ENCODE results near the gene TXNDC2.

The TXNDC2 gene

GRCh38 chr18:9848170-9848879 is 37.4 kb upstream of the TXNDC2 start:
- H3K27me3 ChIP-seq (ENCODE audit: insufficient read depth, low read depth), result no peaks in the 10 kb centered on the region
- no peaks in the 10 kb centered on the region for H3K36me3 ChIP-seq (ENCODE audit: insufficient read depth)
- no peak overlapping the region for H3K4me2 ChIP-seq
- H2AFZ ChIP-seq (ENCODE audit: low read depth), result no peak overlapping the region
- H3K27ac ChIP-seq, result no peak overlapping the region
- TF ChIP-seq, protein P1, sequence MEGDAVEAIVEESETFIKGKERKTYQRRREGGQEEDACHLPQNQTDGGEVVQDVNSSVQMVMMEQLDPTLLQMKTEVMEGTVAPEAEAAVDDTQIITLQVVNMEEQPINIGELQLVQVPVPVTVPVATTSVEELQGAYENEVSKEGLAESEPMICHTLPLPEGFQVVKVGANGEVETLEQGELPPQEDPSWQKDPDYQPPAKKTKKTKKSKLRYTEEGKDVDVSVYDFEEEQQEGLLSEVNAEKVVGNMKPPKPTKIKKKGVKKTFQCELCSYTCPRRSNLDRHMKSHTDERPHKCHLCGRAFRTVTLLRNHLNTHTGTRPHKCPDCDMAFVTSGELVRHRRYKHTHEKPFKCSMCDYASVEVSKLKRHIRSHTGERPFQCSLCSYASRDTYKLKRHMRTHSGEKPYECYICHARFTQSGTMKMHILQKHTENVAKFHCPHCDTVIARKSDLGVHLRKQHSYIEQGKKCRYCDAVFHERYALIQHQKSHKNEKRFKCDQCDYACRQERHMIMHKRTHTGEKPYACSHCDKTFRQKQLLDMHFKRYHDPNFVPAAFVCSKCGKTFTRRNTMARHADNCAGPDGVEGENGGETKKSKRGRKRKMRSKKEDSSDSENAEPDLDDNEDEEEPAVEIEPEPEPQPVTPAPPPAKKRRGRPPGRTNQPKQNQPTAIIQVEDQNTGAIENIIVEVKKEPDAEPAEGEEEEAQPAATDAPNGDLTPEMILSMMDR (conservative IDR thresholded peaks at IDR 0.05; ENCODE audit: low read depth, low read length), result no peak
- no peaks in the 10 kb centered on the region for H4K20me1 ChIP-seq (ENCODE audit: insufficient read depth)
- H3K4me3 ChIP-seq (IDR thresholded peaks at IDR 0.05; ENCODE audit: insufficient read depth, low read depth, low read length), result no peak overlapping the region
- no peaks in the 10 kb centered on the region for H3K79me2 ChIP-seq (ENCODE audit: insufficient read depth, low read depth)
- H3K4me1 ChIP-seq (ENCODE audit: low read depth, poor library complexity, severe bottlenecking), result no peaks in the 10 kb centered on the region
- H3K9ac ChIP-seq, result no peak overlapping the region

DNA sequence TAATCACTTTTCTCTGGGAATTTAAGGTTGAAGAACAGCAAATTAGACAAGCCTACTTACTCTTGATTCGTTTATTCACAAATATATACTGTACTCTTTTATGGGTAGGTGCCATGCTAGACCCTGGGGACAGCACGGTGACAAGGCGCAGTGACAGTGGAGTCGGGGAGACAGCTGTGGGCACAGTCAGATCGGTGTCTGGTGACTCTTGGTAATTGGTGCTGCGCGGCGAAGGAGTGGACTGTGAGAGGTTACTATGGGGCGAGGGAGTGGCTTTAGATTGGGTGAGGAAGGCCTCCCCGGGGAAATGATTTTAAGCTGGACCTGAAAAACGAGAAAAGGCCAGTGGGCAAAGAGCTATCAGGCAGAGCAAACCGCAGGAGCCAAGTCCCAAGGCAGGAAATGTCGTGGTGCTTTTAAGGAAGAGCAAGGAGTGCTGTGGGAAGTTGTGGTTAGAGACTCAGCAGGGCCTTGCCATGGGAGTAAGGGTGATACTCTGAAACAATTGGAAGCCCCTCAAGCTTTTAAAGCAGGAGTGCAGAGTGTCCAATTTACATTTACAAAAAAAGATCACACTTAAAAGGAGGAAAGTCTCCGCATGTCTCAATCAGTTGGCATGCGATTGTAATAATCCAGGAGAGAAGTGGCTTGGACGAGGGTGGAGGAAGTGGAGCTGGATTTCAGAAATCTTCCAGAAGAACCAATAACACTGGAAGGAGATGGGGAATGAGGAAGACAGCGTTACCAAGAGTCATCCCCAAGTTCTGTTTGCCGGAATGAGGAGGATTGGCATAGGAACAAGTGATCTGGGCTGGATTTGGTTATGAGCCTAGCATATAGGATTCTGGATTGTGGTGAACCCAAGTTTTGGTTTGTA is 36.1 kb upstream of the TXNDC2 start:
- H3K9ac ChIP-seq, result no peak overlapping the region

GRCh38 chr18:9850309-9850708 is 35.5 kb upstream of the TXNDC2 start:
- no peaks in the 10 kb centered on the region for H3K27me3 ChIP-seq (ENCODE audit: insufficient read depth, low read depth)
- H3K27ac ChIP-seq, result no peak overlapping the region
- H3K4me2 ChIP-seq, result no peak overlapping the region
- H3K79me2 ChIP-seq (ENCODE audit: insufficient read depth, low read depth), result no peaks in the 10 kb centered on the region
- H3K4me3 ChIP-seq (IDR thresholded peaks at IDR 0.05; ENCODE audit: insufficient read depth, low read depth, low read length), result no peak overlapping the region
- no peak overlapping the region for H2AFZ ChIP-seq (ENCODE audit: low read depth)
- H4K20me1 ChIP-seq (ENCODE audit: insufficient read depth), result no peaks in the 10 kb centered on the region
- no peaks in the 10 kb centered on the region for H3K4me1 ChIP-seq (ENCODE audit: low read depth, poor library complexity, severe bottlenecking)
- no peak overlapping the region for H3K9ac ChIP-seq
- TF ChIP-seq, protein P1 (conservative IDR thresholded peaks at IDR 0.05; ENCODE audit: low read depth, low read length), result no peak
- no peaks in the 10 kb centered on the region for H3K36me3 ChIP-seq (ENCODE audit: insufficient read depth)

More for the DNA sequence above, 36.1 kb upstream of the TXNDC2 start:
- no peaks in the 10 kb centered on the region for H4K20me1 ChIP-seq (ENCODE audit: insufficient read depth)
- H3K27me3 ChIP-seq (ENCODE audit: insufficient read depth, low read depth), result no peaks in the 10 kb centered on the region
- H3K36me3 ChIP-seq (ENCODE audit: insufficient read depth), result no peaks in the 10 kb centered on the region
- H3K27ac ChIP-seq, result no peak overlapping the region
- H2AFZ ChIP-seq (ENCODE audit: low read depth), result no peak overlapping the region
- TF ChIP-seq, protein P1 (conservative IDR thresholded peaks at IDR 0.05; ENCODE audit: low read depth, low read length), result no peak
- no peak overlapping the region for H3K4me3 ChIP-seq (IDR thresholded peaks at IDR 0.05; ENCODE audit: insufficient read depth, low read depth, low read length)
- H3K4me1 ChIP-seq (ENCODE audit: low read depth, poor library complexity, severe bottlenecking), result no peaks in the 10 kb centered on the region
- no peaks in the 10 kb centered on the region for H3K79me2 ChIP-seq (ENCODE audit: insufficient read depth, low read depth)
- H3K4me2 ChIP-seq, result no peak overlapping the region

- Histone ChIP-seq H3K27me3 (ENCODE audit: insufficient read depth, low read depth) (no peaks in the 10 kb centered on the region), H3K9ac (no peak overlapping the region), H3K4me3 (IDR thresholded peaks at IDR 0.05; ENCODE audit: insufficient read depth, low read depth, low read length) (no peak overlapping the region), H3K4me1 (ENCODE audit: low read depth, poor library complexity, severe bottlenecking) (no peaks in the 10 kb centered on the region), H3K4me2 (no peak overlapping the region), H4K20me1 (ENCODE audit: insufficient read depth) (no peaks in the 10 kb centered on the region), H2AFZ (ENCODE audit: low read depth) (no peak overlapping the region), H3K79me2 (ENCODE audit: insufficient read depth, low read depth) (no peaks in the 10 kb centered on the region), H3K27ac (no peak overlapping the region), H3K36me3 (ENCODE audit: insufficient read depth) (no peaks in the 10 kb centered on the region)
- TF ChIP-seq, protein P1 (conservative IDR thresholded peaks at IDR 0.05; ENCODE audit: low read depth, low read length), result no peak
These were observed 34.3 kb upstream of the TXNDC2 start for GRCh38 chr18:9851511-9851910.

All from KMS-11 (cell line).